ENCODE results near the gene MARCHF2. TPM values are rescaled to one million over a fixed set of nuclear protein-coding genes. Genes with fewer than 3 reads are reported as not detected.
A peak's percentile ranks its signal among the peaks of the same experiment; 100 is the strongest.

MARCHF2 gene
- total and polyA plus RNA-seq, 2 donors (not counting 3 experiments of a cell fraction or from before 2014, with no cell fraction given), result 43.5 to 91.9 TPM

DNA sequence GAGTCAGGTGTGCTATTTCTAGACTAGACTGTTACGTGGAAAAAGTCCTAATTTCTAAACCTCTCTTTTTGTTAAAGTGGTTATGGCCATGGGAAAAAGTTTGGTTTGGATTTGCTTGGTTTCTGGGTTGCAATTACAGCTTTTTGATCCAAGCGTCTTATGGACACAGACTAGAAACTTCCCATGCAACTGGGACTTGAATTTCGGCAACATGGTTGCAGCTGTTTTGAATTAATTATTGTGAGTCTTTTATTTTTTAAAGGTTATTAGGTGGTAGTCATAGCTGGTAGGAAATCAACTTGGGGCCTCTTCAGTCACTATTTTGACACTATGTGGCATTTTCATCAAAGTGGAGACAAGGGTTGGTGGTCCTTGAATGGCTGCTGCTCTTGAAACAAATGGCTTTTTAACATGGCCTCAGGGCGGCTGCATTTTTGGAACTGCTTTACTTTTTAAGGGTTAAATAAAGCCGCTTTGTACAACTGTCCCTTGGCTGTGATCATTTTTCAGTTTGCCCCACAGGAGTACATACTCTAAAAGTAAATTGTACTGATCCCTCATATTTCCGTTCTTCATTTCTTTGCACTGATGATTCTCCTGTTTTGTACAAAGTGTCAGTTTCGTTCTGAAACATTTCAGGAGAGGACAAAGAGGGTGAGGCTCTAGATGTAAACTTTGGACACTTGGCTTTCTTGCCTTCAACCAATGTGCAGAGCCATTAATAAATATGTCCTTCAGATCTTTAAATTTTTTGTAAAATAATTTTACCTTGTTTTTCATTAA, 47.6 kb downstream of the MARCHF2 start:
- FAIRE-seq (no peak), DNase-seq (ENCODE audit: low read depth, low spot score) (no peak)
- Histone ChIP-seq H3K4me1 (ENCODE audit: control insufficient read depth, extremely low read depth, insufficient read depth, low read length) (peaks cover 32% of the 10 kb centered on the region), H4K20me1 (replicated peaks; ENCODE audit: control insufficient read depth, extremely low read depth, insufficient read depth, low read length) (peaks cover 47% of the 10 kb centered on the region), H3K9ac (replicated peaks; ENCODE audit: extremely low read depth, insufficient read depth, low read length) (no peak overlapping the region), H3K27ac (ENCODE audit: insufficient read depth, low read depth, low read length) (peak overlapping the region; percentile 29), H3K4me2 (ENCODE audit: insufficient read depth, low read length) (no peak overlapping the region), H3K9me3 (replicated peaks; ENCODE audit: control insufficient read depth, insufficient read depth, low read length) (no peaks in the 10 kb centered on the region), H3K27me3 (ENCODE audit: control insufficient read depth in 2 of 2, insufficient read depth in 2 of 2, low read length in 2 of 2) (no peaks in the 10 kb centered on the region), H3K79me2 (ENCODE audit: control insufficient read depth, insufficient read depth, low read length) (peaks cover 96% of the 10 kb centered on the region), H3K4me3 (replicated peaks in 1 of 3; ENCODE audit: insufficient read depth in 1 of 3, low read depth in 1 of 3, low read length in 3 of 3) (no peak overlapping the region), H3K9me1 (replicated peaks; ENCODE audit: control insufficient read depth, extremely low read depth, insufficient read depth, low read length) (no peaks in the 10 kb centered on the region), H3K36me3 (ENCODE audit: control insufficient read depth in 2 of 2, extremely low read depth in 1 of 2, insufficient read depth in 2 of 2, low read length in 2 of 2) (peaks cover 31 to 35% of the 10 kb centered on the region in 2 experiments), H2AFZ (ENCODE audit: low read depth, low read length) (no peak overlapping the region)
- POLR2A ChIA-PET, result no interaction called here
- dilution Hi-C loops (cut with MboI; ENCODE audit: extremely low pct_ligation_motif_present, low sequenced_read_pairs), result no loop called here
- intact Hi-C loops (cut with micrococcal nuclease), result no loop called here
- TF ChIP-seq MYC (IDR thresholded peaks at IDR 0.05; ENCODE audit: low read depth, low read length) (no peak), EZH2 (IDR thresholded peaks at IDR 0.05; ENCODE audit: borderline replicate concordance, low read depth, low read length, severe bottlenecking) (no peak), JUN (IDR thresholded peaks at IDR 0.05; ENCODE audit: borderline replicate concordance, insufficient read depth, insufficient read length, low read depth) (no peak), FOS (IDR thresholded peaks at IDR 0.05; ENCODE audit: borderline replicate concordance, insufficient read depth, low read length) (no peak), POLR2AphosphoS5 (IDR thresholded peaks at IDR 0.05; ENCODE audit: insufficient read depth, low read depth, low read length) (no peak), GATA2 (IDR thresholded peaks at IDR 0.05; ENCODE audit: insufficient read depth, insufficient read length, low read depth, low read length) (no peak), POLR2A (IDR thresholded peaks at IDR 0.05; ENCODE audit: low read depth, low read length) (no peak)
- TF ChIP-seq, protein P1, sequence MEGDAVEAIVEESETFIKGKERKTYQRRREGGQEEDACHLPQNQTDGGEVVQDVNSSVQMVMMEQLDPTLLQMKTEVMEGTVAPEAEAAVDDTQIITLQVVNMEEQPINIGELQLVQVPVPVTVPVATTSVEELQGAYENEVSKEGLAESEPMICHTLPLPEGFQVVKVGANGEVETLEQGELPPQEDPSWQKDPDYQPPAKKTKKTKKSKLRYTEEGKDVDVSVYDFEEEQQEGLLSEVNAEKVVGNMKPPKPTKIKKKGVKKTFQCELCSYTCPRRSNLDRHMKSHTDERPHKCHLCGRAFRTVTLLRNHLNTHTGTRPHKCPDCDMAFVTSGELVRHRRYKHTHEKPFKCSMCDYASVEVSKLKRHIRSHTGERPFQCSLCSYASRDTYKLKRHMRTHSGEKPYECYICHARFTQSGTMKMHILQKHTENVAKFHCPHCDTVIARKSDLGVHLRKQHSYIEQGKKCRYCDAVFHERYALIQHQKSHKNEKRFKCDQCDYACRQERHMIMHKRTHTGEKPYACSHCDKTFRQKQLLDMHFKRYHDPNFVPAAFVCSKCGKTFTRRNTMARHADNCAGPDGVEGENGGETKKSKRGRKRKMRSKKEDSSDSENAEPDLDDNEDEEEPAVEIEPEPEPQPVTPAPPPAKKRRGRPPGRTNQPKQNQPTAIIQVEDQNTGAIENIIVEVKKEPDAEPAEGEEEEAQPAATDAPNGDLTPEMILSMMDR (IDR thresholded peaks at IDR 0.05; ENCODE audit: extremely low read depth in 1 of 2, insufficient read depth in 1 of 2, low read depth in 1 of 2, low read length in 2 of 2), result no peak
- TF ChIP-seq, protein P2, sequence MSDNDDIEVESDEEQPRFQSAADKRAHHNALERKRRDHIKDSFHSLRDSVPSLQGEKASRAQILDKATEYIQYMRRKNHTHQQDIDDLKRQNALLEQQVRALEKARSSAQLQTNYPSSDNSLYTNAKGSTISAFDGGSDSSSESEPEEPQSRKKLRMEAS (IDR thresholded peaks at IDR 0.05; ENCODE audit: insufficient read depth, insufficient read length), result no peak
- BruUV-seq (replicated peaks), result no TSS peak
- CTCF ChIA-PET, result interaction anchor here (0.6 to 1.9 kb wide), 3 partner anchors 105 to 121 kb away, joined by 3 to 7 read pairs (median 4); no protein-coding TSS in a partner anchor
